T-helper 2 cell (primary cell): Measurements from ENCODE around the gene SLC25A13.
A peak's percentile ranks its signal among the peaks of the same experiment; 100 is the strongest.
"Not testable (repeated sequence)": the region's sequence is repeated elsewhere in the genome, so short reads cannot be mapped to it uniquely, and the experiment has no call there.

Source experiments
- DNase-seq, 5 experiments: peaks; one replicate each; pipeline versions ENCODE4 v3.0.0 to v3.0.0-alpha.2; 2012 to 2022
- total RNA-seq, 2 donors: gene quantifications; one replicate each; lab custom pipeline; 2026; lab: John Stamatoyannopoulos, UW

SLC25A13 gene, protein sequence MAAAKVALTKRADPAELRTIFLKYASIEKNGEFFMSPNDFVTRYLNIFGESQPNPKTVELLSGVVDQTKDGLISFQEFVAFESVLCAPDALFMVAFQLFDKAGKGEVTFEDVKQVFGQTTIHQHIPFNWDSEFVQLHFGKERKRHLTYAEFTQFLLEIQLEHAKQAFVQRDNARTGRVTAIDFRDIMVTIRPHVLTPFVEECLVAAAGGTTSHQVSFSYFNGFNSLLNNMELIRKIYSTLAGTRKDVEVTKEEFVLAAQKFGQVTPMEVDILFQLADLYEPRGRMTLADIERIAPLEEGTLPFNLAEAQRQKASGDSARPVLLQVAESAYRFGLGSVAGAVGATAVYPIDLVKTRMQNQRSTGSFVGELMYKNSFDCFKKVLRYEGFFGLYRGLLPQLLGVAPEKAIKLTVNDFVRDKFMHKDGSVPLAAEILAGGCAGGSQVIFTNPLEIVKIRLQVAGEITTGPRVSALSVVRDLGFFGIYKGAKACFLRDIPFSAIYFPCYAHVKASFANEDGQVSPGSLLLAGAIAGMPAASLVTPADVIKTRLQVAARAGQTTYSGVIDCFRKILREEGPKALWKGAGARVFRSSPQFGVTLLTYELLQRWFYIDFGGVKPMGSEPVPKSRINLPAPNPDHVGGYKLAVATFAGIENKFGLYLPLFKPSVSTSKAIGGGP
- 10.3 to 17.4 reads per million in 2 donors for total RNA-seq

DNA sequence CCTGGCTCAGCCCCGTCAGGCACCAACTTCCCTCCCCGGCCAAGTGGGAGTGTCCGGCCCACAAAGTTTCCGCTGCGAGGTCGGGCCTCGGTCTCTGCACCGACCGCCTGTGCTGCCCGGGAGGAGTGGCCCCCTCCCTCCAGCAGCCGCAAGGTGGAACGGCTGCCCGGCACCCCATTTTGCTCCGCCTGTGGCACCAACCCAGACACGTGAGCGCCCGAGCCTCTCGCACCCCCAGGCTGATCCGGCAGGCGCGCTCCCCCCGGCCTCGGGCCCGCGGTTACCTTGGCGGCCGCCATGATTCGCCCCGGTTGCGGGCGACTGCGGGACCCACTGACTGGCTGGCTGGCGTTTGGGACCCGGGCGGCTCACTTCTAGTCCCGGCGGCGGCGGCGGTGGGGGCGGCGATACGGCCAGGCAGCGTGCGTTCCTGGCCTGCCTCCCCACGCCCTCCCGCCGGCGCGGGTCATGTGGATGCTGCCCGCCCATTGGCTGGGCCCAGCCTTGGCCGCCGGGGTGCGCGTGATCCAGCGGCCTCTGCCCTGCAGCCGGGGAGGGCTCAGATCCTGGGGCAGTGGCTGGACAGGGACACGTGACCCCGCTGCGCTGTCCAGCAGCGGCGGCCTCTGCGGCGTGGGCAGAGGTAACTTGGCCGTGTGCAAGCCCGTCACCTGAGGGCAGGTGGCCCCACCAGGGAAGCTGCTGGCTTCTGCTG is at the start of gene SLC25A13:
Gene SLC25A13, minus strand, starts transcription at position 441 of the 715 bp plus-strand sequence. Its CDS starts 142 bp downstream, at position 299.
- DNase-seq, result peak; percentile 33 to 77 (median 53)

DNA sequence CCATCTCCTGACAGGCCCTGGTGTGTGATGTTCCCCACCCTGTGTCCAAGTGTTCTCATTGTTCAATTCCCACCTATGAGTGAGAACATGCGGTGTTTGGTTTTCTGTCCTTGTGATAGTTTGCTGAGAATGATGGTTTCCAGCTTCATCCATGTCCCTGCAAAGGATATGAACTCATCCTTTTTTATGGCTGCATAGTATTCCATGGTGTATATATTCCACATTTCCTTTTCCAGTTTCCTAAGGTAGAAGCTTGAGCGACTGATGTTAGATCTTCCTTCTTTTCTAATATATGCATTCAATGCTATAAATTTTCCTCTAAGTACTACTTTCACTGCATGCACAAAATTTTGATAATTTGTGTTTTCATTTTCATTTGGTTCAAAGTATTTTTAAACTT is 44.0 kb upstream of the SLC25A13 start:
- DNase-seq, result not testable (repeated sequence)

DNA sequence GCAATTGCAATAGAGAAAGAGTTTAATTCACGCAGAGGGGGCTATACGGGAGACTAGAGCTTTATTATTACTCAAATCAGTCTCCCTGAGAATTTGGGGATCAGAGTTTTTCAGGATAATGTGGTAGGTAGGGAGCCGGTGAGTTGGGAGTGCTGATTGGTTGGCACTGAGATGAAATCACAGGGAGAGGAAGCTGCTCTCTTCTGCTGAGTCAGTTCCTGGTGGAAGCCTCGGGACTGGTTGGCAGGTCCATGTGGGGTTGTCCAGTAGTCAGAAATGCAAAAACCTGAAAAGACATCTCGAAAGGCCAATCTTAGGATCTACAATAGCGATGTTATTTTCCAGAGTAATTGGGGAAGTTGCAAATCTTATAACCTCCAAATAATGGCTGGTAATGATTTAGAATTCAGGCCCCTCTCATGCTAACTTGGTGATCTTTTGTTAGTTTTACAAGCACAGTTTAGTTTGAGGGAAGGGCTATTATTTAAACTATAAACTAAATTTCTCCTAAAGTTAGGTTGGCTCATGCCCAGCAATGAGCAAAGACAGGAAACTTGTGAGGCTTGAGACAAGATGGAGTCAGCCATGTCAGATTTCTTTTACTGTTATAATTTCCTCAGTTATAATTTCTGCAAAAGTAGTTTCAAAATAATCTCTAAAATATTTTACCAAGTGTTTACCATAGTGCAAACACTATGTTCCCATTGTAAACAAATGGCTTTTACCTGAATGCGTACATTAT is 39.4 kb upstream of the SLC25A13 start:
- DNase-seq, result no peak

DNA sequence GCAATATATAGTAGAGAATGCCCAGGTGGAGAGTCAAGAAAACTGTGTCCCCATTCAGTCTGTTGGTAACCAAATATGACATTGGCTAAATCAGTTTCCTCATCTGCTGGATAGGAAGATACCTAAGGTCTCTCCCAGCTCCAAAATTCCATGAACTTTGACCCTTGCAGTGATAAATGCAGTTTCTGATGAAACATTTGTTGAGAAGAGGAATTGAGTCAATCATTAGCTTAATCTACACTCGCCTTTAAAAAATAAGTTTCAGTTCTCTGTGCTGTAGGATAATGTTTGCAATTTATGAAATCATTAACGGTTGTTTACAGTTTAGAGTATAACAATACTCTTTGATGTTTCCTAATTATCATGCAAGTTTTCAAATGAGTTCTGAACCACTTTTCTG is 38.0 kb upstream of the SLC25A13 start:
- no peak for DNase-seq

DNA sequence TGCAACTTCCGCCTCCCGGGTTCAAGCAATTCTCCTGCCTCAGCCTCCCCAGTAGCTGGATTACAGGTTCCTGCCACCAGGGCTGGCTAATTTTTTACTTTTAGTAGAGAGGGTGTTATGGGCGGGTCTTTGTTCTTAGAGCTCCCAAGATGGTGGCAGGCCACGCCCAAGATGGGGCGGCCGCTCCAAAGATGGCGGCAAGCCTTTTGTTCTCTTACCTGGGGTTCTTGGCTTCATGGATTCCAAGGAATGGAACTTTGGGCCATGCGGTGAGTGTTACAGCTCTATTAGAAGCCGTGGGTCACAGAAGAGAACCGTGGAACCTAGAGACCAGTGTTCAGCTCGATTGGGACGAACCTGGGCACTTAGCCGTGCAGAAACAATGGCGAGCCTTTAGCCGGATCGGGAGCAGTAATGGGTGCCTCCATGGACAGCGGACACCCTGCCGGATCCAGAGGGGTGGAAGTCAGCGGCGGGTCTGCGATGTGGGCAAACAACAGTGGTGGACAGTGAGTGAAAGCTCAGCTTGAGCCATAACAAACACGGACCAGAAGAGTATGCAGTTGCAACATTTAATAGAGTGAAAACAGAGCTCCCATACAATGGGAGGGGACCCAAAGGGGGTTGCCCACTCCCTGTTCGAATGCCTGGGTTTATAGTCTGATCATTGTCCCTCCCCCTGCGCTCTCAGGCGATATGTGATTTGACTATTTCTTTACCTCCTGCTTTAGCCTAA is 36.5 kb upstream of the SLC25A13 start:
- DNase-seq, result not testable (repeated sequence)

DNA sequence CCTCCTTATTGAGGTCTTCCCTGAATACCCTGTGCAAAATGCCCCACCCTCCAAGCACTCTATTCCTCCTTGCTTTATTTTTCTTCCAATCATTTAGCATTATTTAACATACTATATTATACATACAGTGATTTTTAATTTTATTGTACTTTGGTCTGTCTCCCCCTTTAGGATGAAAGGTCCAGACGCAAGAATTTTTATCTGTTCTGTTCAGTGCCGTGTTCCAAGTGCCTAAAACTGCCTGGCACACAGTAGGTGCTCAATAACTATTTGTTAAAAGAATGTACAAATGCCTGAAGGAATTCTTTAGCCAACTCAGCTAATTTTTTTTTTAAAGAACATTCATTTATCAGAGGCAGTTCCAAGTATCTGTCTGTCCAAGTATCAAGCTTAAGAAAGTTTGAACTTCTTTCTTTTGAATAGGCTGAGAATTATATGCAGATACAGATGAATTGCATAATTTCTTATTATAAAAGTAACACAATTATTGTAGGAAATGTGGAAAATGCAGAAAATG is 34.1 kb upstream of the SLC25A13 start:
- no peak for DNase-seq

DNA sequence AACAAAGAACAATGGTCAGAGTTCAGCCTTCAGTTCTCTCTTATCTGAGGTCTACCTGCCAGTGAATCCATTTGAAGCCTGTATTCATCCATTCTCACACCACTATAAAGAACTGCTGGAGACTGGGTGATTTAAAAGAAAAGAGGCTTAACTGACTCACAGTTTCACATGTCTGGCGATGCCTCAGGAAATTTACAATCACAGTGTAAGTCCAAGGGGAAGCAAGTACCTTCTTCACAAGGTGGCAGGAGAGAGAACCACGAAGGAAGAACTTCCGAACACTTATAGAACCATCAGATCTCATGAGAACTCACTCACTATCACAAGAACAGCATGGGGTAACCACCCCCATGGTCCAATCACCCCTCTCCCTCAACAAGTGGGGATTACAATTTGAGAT is 33.0 kb upstream of the SLC25A13 start:
- no peak for DNase-seq

DNA sequence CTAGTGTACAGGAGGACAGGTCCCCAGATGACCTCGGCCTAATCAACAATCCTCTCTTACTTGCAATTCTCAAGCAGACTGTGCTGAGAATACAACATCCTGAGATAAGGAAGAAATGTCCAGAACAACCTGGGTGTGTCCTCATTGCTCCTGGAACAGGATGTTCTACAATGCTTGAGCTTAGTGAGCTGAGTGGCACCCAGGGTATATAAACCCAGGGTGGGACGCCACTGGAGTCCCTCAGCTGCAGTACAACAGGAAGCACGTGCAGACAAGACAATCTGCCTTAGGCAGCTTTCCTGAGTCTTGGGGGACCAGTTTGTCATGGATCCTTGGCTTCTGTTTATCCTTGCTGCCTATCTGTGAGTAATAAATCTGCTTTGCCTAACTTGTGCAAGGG is 27.7 kb upstream of the SLC25A13 start:
- DNase-seq, result no peak

DNA sequence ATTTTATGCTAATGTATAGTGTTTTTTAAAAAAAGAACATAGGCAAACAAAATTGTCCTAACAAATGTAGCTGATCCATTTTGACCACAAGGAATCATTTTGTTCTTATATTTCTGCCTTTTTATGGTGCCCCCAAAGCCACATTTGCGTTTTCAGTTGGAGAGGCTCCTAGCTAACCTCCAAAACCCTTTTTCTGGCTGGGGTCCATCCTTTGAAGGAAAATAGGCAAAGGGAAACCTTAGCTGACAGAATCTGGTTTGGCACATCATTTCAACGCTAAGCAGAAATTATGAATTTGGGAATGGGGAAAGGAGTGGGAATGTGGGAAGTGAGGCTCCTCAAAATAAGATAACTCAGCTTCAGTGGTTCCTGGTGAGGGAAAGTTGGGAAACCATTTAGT is 25.6 kb upstream of the SLC25A13 start:
- DNase-seq, result no peak

DNA sequence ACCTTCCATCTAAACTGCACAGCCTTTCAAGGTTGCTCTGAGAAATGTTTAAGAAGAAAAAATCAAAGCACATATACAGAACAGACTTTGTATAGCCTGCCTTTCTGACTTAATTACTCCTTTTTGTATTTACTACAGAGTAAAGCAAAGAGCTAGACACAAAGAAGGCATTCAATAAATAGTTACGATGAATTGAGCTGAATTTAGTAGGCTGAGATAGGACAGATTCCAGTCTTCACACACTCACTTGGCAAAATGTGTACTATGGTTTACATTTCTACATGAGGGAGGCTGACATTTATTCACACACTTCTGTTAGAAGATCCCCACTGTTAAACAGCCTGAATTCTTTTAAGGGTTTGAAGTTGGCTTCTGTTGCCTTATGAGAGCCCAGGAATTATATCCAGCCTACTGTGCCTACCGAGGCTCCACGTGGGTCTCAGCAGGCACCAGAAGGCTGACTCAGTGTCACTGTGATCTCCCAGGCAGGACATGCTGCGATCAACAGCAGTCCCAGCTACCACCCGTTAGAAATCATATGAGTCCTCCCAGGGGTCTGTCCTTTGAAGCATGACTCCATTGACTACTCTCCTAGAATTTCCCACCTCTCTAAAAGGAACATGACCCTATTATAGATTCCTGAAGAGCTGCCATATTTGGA is 24.5 kb upstream of the SLC25A13 start:
- DNase-seq, result no peak

DNA sequence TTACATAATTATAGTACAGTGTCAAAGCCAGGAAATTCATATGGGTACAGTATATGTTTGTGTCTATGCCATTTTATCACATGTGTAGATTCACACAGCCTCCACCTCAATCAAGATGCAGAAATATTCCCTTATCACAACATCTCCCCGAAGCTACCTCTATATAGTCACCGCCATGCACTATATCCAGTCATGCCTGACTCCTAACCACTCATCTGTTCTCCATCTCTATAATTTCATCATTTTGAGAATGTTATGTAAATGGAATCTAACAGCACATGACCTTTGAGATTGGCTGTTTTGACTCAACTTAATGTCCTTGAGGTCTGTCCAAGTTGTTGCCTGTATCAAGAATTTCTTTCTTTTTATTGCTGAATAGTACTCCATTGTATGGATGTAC is 22.3 kb upstream of the SLC25A13 start:
- peak in 1 of 5 experiments; percentile 2 for DNase-seq

DNA sequence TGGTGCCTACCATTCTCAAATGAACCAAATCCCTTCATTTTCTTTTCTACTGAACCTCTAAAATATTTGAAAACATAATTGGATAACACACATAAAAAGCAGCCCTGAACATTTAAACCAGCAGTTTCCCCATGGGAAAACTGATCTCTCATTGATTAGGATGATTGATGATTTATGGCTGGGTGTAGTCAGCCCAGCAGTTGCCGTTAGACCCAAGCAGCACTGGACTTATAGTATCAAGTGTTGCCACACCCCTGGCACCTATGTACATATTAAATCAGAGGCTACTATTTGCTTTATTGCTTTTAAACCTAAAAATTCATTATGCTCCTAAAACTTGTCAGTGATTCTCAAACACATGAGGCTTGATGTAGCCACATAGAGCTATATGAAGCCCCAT is 20.2 kb upstream of the SLC25A13 start:
- DNase-seq, result no peak

DNA sequence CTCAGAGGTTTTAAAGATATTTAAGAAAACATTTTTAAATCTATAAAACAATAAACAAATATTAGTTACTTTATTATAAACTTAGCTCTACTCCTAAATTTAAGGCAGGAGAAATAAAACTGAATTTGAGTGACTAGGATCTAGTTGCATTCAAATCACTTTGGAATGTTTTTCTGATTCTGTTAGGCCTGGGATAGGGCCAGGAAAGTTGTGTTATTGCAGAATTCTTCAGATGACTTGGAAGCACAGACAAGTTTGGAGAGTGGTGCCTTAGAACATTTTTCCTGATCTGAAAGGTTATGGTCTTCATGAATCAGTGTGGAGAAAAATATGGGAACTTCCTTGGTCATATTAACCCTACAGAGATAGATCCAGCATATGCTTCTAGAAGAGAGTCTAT is 15.6 kb upstream of the SLC25A13 start:
- DNase-seq, result no peak

DNA sequence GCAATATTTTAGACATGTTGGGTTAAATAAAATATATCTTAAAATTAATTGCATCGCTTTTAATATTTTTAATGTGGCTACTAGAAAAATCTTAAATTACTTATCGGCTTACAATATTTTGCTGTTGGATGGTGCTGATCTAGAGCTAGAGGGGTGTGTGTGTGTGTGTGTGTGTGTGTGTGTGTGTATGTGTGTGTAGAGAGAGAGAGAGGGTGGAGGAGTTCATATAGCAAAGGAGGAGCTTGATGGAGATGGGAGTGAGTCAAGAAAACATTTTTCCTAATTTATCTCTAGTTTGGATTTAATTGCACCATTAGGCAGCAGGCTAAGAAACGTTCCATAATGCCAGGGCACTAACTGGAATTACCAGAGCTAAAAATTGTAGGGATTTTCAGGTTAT is 10.4 kb upstream of the SLC25A13 start:
- no peak for DNase-seq

DNA sequence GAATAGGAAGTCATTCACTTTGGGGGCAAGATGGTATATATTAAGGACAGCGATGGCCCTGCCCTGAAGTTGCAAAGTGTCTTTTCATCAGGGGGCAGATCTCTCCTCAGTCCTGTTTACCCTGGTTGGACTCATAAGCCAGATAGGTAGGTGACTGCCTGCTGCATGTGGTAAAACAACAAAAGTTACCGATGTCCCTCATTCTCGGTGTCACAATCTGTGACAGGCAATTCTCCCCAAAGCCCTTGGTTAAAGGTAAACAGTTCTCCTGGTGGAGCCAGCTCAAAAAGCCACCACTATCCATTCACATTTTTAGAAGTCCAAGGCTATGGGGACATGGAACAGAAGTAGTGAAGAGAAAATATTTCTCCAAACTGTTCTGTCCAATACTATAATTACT is 9.9 kb upstream of the SLC25A13 start:
- no peak for DNase-seq

DNA sequence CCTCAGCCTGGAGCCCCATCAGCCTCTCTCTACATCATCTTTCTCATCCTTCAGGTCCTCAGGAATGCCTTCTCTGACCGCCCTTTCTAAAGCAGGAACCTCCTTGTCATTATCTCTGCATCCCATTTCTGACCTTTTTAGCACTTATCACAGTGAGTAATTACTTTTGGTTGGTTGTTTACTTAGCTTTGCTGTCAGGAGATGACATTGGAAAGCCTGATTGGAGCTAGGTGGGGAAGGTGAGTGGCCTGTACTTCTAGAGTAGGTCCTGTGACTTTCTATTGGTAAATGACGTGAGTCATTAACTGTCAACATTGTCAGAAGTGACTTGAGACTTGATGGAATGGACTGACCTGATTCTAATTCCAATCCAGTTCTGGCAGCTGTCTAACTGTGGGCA is 9.3 kb upstream of the SLC25A13 start:
- DNase-seq, result no peak

DNA sequence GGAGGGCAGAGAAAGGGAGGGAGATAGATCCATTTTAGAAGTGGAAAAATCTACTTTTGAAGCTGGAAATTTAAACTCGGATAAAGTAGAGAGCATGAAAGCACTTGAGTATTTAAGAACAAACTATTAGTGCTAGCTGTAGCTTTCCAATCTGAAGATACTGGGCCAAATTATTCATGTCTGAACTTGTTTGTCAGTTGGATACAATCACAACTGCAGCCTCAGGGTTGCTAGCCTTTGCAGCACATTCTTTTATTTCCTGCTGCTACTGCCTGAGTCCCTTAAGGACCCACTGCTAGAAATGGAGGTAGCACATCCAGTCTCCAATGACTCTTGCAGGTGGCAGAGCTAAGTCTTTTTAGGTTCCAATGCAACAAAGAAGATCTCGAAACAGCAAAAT is 8.3 kb upstream of the SLC25A13 start:
- DNase-seq, result no peak

DNA sequence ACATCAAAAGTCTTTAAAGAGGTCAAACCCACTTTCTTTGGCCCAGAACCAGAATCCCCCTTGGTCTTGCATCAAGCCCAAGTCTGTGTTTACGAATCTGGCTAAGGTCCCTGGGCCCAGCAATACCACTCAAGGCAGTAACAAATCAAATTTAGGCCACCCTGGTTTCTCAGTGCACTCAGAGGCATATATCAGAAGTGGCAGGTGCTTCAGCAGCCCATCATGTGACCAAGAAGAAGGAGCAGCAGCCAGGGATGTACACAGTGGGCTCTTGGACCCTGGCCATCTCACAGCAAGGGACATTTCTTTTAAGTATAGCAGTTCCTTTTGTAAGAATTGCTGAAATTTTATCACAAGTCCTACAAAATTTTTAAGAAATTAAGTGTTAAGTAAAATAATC is 7.3 kb upstream of the SLC25A13 start:
- no peak for DNase-seq

DNA sequence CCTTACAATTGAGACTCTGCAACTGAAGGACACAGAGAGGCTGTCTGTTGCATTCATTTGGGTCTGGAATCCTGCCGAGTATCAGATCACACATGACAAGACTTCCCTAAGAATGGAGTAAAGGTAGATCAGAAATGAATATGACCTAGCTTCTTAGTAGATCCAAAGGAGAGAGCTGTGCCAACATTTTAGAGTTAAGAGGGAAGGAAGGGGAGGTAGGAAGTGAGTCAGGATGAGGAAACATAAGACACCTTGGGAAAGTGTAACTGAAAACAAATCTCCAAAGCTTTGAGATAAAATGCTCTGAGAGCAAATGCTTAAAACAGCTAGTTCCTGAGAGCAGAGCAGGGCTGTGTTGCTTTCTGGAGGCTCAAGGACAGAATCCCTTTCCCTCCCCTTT is 6.1 kb upstream of the SLC25A13 start:
- DNase-seq, result no peak

DNA sequence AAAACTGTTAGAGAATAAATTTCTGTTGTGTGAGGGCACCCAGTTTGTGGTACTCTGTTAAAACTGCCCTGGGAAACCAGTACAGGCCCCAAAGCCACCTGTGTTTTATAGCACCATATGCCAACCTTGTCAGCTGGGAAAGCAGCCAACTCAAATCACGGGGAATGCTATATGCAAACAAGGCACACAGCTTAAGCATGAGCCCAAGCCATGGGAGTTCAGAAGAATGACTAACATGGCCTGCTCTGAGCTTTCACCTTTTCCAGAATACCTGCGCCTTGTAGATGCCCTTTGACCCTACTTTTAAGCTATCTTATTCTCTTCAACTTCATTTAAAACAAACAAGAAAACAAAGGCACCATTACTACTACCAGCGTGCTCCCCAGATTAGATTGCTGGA is 5.5 kb upstream of the SLC25A13 start:
- DNase-seq, result no peak

DNA sequence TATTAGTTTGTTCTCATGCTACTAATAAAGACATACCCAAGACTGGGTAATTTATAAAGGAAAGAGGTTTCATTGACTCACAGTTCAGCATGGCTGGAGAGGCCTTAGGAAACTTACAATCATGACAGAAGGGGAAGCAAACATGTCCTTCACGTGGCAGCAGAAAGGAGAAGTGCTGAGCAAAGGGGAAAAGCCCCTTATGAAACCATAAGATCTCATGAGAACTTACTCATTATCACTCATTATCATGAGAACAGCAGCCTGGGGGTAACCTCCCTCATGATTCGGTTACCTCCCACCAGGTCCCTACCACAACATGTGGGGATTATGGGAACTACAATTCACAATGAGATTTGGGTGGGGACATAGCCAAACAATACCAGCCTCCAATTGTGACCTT is 4.9 kb upstream of the SLC25A13 start:
- DNase-seq, result not testable (repeated sequence)
